BLaER1 treated with 17β-estradiol and CSF1 and Interleukin-3, amounts not matched to agents 10 nM and 100 nM (cell line): Measurements from ENCODE around the gene SNW1.
A peak's percentile ranks its signal among the peaks of the same experiment; 100 is the strongest.
"Not testable (repeated sequence)": the region's sequence is repeated elsewhere in the genome, so short reads cannot be mapped to it uniquely, and the experiment has no call there.

Experiments used
- H3K27ac ChIP-seq, 11 experiments: shearing (Covaris generic); formaldehyde crosslinking; 2 replicates each; pipeline ENCODE4 v1.8.1; 2022
- H3K27me3 ChIP-seq, 11 experiments: shearing (Covaris generic); formaldehyde crosslinking; 2 replicates each; pipeline ENCODE4 v1.8.1; 2022
- H3K36me3 ChIP-seq, 11 experiments: shearing (Covaris generic); formaldehyde crosslinking; 2 replicates each; pipeline ENCODE4 v1.8.1; 2022
- H3K4me1 ChIP-seq, 10 experiments: shearing (Covaris generic); formaldehyde crosslinking; 2 replicates each; pipeline ENCODE4 v1.8.1; 2022
- H3K4me2 ChIP-seq, 11 experiments: shearing (Covaris generic); formaldehyde crosslinking; 2 replicates each; pipeline ENCODE4 v1.8.1; 2022
- H3K4me3 ChIP-seq, 10 experiments: shearing (Covaris generic); formaldehyde crosslinking; 2 replicates each; pipeline ENCODE4 v1.8.1; 2022
- H3K9ac ChIP-seq, 11 experiments: shearing (Covaris generic); formaldehyde crosslinking; 2 replicates each; pipeline ENCODE4 v1.8.1; 2022
- H3K9me3 ChIP-seq, 11 experiments: shearing (Covaris generic); formaldehyde crosslinking; replicated peaks in 1 of 11; 2 replicates each; pipeline ENCODE4 v1.8.1; 2022
- H4K20me1 ChIP-seq, 11 experiments: shearing (Covaris generic); formaldehyde crosslinking; 2 replicates each; pipeline ENCODE4 v1.8.1; 2022
- Cebpa-rat ChIP-seq, 11 experiments: shearing (Covaris generic); IDR thresholded peaks; 2 replicates each; pipeline ENCODE4 v1.8.1; 2022

SNW1 gene

DNA sequence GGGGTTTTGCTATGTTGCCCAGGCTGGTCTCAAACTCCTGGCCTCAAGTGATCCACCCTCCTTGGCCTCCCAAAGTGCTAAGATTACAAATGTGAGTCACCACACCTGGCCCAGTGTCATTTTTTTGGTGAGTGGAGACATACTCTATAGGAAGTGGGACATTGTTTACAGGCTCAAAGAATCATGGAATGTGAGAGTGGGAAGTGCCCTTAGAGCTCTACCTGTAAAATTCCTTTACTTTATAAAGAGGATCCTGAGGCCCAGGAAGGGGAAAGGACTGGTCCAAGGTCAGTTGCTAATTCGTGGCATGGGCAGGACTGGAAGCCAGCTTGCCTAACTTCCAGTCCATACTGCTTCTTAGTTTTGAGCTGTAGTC, 30.3 kb upstream of the SNW1 start:
- no peak overlapping the region for H3K9ac ChIP-seq
- H4K20me1 ChIP-seq, result no peaks in the 10 kb centered on the region
- H3K4me3 ChIP-seq, result no peak overlapping the region
- no peaks in the 10 kb centered on the region for H3K27me3 ChIP-seq
- no peak for TF ChIP-seq Cebpa-rat (IDR thresholded peaks at IDR 0.05)
- no peak overlapping the region for H3K4me2 ChIP-seq
- no peaks in the 10 kb centered on the region for H3K9me3 ChIP-seq
- peaks cover 0 to 9% (median 7%) of the 10 kb centered on the region in 10 experiments; a peak in 16 of 20 replicates for H3K4me1 ChIP-seq
- no peak overlapping the region for H3K27ac ChIP-seq
- no peaks in the 10 kb centered on the region for H3K36me3 ChIP-seq

DNA sequence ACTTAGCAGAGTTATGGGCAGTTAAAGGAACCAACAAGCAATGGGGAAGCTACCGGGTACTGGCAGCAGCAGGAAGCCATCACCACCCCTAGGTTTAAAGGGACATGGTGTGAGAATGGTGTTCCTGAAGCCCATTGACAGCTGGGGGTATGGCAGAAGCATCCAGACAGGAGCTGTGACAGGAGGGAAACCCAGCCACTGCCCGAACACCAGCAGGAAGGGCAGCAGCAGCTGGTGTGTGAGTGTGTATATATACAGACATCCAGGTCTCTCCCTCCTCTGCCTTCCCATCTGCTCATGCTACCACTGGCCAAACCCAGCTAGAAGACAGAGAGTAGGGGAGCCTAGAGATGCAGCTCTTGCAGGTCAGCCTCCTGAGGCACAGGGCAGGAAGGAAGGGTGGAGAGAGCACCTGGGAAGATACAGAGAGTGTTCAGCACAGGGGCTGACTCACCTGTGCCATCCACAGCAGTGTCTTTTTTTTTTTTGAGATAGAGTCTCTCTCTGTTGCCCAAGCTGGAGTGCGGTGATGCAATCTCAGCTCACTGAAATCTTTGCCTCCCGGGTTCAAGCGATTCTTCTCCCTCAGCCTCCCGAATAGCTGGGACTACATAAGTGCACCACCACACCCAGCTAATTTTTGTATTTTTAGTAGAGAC, 29.7 kb upstream of the SNW1 start:
- TF ChIP-seq Cebpa-rat (IDR thresholded peaks at IDR 0.05), result peak in 2 of 11 experiments; percentile 8 to 36; a peak in 1 of 22 replicates
- Histone ChIP-seq H3K4me2 (no peak overlapping the region), H3K9ac (no peak overlapping the region)

GRCh38 chr14:77786148-77786547, 25.2 kb upstream of the SNW1 start:
- H3K27me3 ChIP-seq, result no peaks in the 10 kb centered on the region
- no peak overlapping the region for H3K4me3 ChIP-seq
- no peak overlapping the region for H3K4me2 ChIP-seq
- no peaks in the 10 kb centered on the region for H3K36me3 ChIP-seq
- no peaks in the 10 kb centered on the region for H4K20me1 ChIP-seq
- no peaks in the 10 kb centered on the region for H3K9me3 ChIP-seq
- no peaks in the 10 kb centered on the region; a peak in 1 of 20 replicates for H3K4me1 ChIP-seq
- no peak overlapping the region for H3K9ac ChIP-seq
- H3K27ac ChIP-seq, result no peak overlapping the region
- TF ChIP-seq Cebpa-rat (IDR thresholded peaks at IDR 0.05), result no peak

More for the DNA sequence above, 29.7 kb upstream of the SNW1 start:
- H3K4me1 ChIP-seq, result peaks cover 0 to 4% (median 2%) of the 10 kb centered on the region in 10 experiments; a peak in 15 of 20 replicates
- no peaks in the 10 kb centered on the region for H3K27me3 ChIP-seq
- H3K36me3 ChIP-seq, result no peaks in the 10 kb centered on the region
- no peaks in the 10 kb centered on the region for H3K9me3 ChIP-seq
- no peak overlapping the region for H3K27ac ChIP-seq
- no peak overlapping the region for H3K4me3 ChIP-seq
- no peaks in the 10 kb centered on the region for H4K20me1 ChIP-seq

GRCh38 chr14:77782202-77782601, 21.2 kb upstream of the SNW1 start:
- Histone ChIP-seq H3K9ac (no peak overlapping the region), H3K4me1 (no peaks in the 10 kb centered on the region), H3K4me3 (no peak overlapping the region), H3K4me2 (no peak overlapping the region), H3K36me3 (no peaks in the 10 kb centered on the region), H4K20me1 (no peaks in the 10 kb centered on the region), H3K27ac (no peak overlapping the region), H3K27me3 (no peaks in the 10 kb centered on the region), H3K9me3 (no peaks in the 10 kb centered on the region)
- TF ChIP-seq Cebpa-rat (IDR thresholded peaks at IDR 0.05), result no peak

DNA sequence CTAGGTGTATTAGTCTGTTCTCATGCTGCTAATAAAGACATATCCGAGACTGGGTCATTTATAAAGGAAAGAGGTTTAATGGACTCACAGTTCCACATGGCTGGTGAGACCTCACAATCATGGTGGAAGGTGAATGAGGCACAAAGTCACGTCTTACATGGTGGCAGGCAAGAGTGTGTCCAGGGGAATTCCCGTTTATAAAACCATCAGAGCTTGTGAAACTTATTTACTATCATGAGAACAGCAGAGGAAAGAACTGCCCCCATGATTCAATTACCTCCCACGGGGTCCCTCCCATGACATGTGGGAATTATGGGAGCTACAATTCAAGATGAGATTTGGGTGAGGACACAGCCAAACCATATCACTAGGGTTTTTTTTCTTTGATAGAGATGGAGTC, 13.0 kb upstream of the SNW1 start:
- not testable (repeated sequence) for H3K27ac ChIP-seq, H3K27me3 ChIP-seq, H4K20me1 ChIP-seq, H3K9ac ChIP-seq, H3K36me3 ChIP-seq, H3K4me1 ChIP-seq, H3K4me2 ChIP-seq, H3K4me3 ChIP-seq
- peaks cover 0 to 11% (median 8%) of the 10 kb centered on the region in 11 experiments; a peak in 10 of 22 replicates for H3K9me3 ChIP-seq

GRCh38 chr14:77768442-77769069, 7.6 kb upstream of the SNW1 start:
- H4K20me1 ChIP-seq, H3K27me3 ChIP-seq, H3K4me3 ChIP-seq, H3K36me3 ChIP-seq, H3K9me3 ChIP-seq: not testable (repeated sequence)
- peaks cover 0 to 15% (median 0%) of the 10 kb centered on the region in 10 experiments; a peak in 6 of 20 replicates for H3K4me1 ChIP-seq
- peak overlapping the region in 3 of 11 experiments; percentile 41 to 68 (median 66); a peak in 3 of 22 replicates for H3K9ac ChIP-seq
- peak overlapping the region in 4 of 11 experiments; percentile 24 to 82 (median 54); a peak in 6 of 22 replicates for H3K4me2 ChIP-seq
- H3K27ac ChIP-seq, result peak overlapping the region in 5 of 11 experiments; percentile 49 to 81 (median 70); a peak in 10 of 22 replicates

GRCh38 chr14:77763978-77764377, 3.0 kb upstream of the SNW1 start:
- Histone ChIP-seq H3K27ac (no peak overlapping the region), H3K9me3 (no peaks in the 10 kb centered on the region), H4K20me1 (peaks cover 10 to 16% (median 13%) of the 10 kb centered on the region in 11 experiments; a peak in 21 of 22 replicates), H3K4me3 (no peak overlapping the region), H3K27me3 (no peaks in the 10 kb centered on the region), H3K9ac (no peak overlapping the region), H3K36me3 (peaks cover 0 to 9% (median 6%) of the 10 kb centered on the region in 11 experiments; a peak in 13 of 22 replicates), H3K4me1 (peaks cover 17 to 27% (median 19%) of the 10 kb centered on the region in 10 experiments), H3K4me2 (no peak overlapping the region)
- TF ChIP-seq Cebpa-rat (IDR thresholded peaks at IDR 0.05), result no peak

DNA sequence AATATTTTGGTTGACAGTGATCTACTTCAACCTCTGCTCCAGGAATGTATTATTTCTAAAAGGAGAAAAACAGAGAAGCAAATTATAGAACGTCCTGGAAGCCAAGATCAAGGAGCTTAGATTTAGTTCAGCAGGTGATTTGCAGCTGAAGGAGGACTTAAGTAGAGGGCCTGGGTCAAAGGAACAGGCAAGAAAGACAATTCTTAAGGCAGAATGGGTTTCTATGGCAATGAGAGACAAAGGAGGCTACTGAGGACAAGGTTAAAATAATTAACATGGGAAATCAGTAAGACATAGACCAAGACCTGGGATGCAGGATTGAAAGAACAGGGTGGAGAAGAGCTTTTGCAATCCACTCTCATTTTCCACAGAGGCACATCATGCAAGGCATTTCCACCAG, 2.4 kb upstream of the SNW1 start:
- Histone ChIP-seq H3K4me2 (no peak overlapping the region), H3K4me3 (no peak overlapping the region), H3K27ac (no peak overlapping the region), H3K36me3 (peaks cover 3 to 16% (median 12%) of the 10 kb centered on the region in 11 experiments; a peak in 15 of 22 replicates), H3K9me3 (no peaks in the 10 kb centered on the region), H3K27me3 (no peaks in the 10 kb centered on the region), H3K4me1 (peaks cover 22 to 29% (median 26%) of the 10 kb centered on the region in 10 experiments), H3K9ac (no peak overlapping the region), H4K20me1 (peaks cover 15 to 22% (median 20%) of the 10 kb centered on the region in 11 experiments; a peak in 21 of 22 replicates)
- TF ChIP-seq Cebpa-rat (IDR thresholded peaks at IDR 0.05), result no peak

DNA sequence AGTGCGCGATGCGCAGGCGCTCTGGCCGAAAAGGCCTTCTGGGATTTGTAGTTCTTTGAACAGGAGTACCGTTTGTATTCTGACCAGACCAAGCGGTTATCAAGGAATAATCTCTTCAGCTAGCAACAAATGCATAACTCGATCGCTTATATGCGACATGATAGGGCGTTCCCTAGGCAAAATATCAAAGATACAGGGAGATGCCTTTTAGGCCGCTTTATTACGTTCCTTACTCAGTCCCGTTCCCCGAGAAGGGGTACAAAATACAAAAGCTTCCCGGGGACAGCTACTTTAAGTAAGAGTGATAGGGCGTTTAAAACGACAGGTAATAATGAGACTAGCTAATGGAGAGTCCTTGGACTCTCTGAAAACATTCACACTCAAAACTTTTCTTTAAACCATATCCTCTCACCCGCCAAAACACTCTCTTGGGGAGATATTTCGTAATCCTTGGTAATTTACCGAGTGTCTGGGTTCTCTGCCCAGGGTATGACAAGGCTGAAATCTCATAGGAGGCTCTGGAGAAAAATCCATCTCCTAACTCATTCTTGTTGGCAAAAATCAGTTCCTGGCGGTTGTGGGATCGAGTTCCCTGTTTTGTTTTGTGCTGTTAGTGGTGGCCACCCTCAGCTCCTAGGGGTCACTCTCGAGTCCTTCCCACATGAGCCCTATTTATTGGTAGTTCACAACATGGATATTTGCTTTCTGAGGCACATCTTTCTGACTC, 412 bp upstream of the SNW1 start:
- TF ChIP-seq Cebpa-rat (IDR thresholded peaks at IDR 0.05), result peak in 10 of 11 experiments; percentile 8 to 86 (median 52); a peak in 10 of 22 replicates
- H3K36me3 ChIP-seq, result peaks cover 11 to 35% (median 29%) of the 10 kb centered on the region in 11 experiments
- H3K4me3 ChIP-seq, result peak overlapping the region; percentile 80 to 93 (median 92)
- peak overlapping the region; percentile 90 to 97 (median 93) for H3K9ac ChIP-seq
- H3K27ac ChIP-seq, result peak overlapping the region; percentile 89 to 97 (median 92)
- peaks cover 22 to 42% (median 27%) of the 10 kb centered on the region in 10 experiments for H3K4me1 ChIP-seq
- H3K4me2 ChIP-seq, result peak overlapping the region; percentile 70 to 96 (median 86)
- H3K27me3 ChIP-seq, result no peaks in the 10 kb centered on the region
- peaks cover 34 to 42% (median 39%) of the 10 kb centered on the region in 11 experiments; a peak in 21 of 22 replicates for H4K20me1 ChIP-seq
- no peaks in the 10 kb centered on the region for H3K9me3 ChIP-seq
